AML-193 (cell line): ENCODE data around the gene HIVEP2.
A peak's percentile ranks its signal among the peaks of the same experiment; 100 is the strongest.

Experiments used
- DNase-seq, 2 experiments: peaks; one replicate each; lab custom pipeline; 2025; lab: John Stamatoyannopoulos, UW

The HIVEP2 gene

DNA sequence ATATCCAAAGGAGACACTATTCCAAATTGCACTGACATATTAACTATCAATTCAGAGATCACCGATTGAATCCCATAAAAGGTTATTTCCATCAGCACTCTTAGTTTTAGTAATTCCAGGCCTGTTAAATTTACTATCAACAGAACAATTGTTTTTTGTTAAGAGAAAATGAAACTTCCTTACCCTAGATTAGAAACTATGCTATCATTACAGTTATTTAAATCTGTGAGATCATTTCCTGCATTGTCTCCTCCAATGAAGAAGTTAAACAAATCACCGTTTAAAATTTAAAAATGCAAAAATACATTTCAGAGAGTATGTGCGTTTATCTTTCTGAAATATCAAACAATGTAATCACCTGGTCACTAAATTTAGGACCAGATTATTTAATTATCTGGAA lies 57.5 kb downstream of the HIVEP2 start:
- DNase-seq, result no peak

DNA sequence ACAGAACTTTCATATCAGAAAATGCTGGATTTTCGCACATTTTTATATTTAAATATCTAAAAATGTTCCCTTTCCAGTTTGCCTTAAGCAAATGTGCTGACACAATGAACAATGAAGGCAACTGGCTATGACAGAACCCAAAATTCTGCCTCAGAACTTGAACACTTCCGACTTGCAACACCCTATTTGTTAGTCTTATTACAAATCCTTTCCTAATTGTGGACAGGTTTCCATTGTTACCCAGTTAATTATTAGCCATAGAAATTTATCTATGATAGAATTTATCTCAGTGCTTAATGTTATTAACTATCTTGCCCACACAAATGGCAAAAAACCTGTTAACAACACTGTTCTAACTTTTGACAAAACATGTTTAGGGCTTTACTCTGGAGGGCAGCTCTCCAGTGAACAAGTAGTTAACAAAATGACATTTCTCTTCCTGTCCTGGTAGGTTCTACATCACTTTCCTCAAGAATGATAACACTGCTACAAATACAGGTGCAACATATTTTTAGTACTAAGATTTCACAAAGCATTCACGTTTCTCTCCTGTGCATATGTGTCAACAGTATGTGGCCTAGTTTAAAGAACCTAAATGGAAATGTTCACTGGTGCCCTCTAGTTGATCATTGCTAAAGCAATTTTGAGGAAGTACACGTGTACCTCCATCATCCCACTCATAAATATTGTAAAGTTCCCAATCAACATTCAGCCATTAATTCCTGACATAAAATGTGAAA lies 58.4 kb downstream of the HIVEP2 start:
- peak; percentile 59 to 72 for DNase-seq

DNA sequence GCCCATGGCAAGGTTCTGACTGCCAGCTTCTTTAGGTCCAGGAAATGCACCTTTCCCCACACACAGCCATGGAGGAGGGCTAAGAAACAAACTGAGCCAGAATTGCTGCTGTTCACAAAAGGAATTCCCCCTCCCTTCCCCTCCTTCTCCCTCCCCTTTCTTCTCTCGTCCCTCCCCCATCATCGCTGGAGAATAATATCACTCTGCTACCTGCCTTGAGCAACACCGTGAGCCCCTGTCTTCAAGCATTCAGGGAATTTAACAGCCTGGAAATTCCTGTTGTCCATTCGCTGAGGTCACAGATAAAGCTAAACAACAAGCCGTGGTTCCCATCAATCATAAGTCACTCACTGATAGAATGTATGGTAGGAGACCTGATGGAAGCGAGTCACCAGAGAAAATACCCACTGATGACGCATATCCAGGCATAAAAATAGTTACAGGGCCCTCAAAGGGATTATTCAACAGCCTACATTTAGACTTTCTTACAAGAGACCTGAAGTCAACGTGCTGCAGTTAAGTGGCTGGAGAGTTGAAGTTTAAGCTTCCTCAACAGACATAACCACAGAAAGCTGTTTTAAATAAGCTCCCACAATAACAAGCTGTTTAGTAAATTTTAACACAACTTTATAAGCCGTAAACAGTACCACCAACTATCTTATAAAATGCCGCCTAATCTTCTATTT lies 59.7 kb downstream of the HIVEP2 start:
- no peak for DNase-seq

DNA sequence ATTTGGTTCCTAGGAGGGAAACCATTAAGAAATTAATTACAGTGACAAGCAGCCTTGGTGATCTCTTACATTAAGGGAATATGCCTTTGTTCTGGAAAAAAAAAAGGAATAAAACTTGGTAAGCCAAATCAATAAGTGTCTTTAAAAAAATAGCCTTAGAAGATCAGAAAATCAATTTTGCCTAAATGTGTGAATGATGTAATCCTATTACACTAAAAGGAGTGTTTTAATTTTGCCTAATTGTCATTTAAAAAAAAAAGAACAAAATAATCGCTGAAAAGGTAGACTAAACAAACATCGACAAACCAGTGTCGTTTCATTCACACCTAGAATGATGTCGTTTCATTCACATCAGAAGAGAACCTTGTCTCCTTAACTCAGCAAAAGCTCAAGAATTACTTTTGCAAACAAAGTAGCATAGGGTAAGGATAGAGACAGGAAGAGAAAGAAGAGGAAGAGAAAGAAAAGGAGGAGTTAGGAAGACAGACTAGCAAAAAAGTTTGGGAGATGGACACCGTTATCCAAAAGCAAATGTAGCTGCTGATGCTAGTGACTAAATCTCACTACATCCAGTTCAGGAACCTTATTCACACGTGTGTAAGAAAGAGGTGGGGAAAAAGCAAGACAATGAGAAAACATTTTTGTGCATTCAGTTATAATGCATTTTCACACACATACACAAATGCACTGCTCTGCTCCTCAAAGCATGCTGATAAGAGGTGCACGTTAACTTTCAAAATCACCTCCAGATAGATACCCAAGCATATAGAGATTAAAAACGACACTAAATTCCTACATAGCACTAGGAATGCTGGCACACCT lies 60.6 kb downstream of the HIVEP2 start:
- DNase-seq, result no peak

DNA sequence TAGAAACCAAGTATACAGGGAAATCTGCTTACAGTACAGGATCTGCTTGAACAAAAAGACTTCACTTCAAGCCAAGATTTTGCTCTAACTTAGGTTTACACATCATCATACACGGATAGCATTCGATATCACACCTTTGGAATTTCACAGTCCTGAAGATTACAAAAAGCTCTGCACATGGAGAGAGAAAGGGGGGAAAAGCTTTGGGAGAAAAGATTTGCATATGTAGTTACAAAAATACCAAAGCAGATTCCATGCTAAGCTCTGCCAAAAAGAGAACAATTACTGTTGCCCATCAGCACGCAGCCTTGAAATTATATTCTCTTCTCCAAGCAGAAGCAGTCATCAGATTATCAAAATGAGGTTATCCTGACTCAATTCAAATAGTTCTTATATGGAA lies 62.0 kb downstream of the HIVEP2 start:
- no peak for DNase-seq

DNA sequence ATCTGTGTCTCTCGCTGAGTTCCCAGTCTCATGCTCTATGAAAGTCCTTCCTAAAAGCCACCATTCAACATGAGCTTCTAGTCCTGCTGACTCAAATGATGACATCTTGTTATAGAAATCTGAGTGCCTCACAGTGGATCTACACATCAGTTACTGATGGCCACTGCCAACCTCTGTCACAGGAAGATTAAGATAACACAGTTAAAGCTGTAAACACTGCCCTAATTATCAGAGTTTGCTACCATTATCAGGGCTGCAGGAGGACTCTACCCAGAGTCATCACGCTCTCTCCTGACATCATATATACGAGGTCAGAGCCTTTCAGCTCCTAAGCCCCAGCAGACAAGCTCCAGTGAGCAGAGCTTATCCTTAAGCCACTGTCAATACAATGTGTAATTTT lies 63.2 kb downstream of the HIVEP2 start:
- DNase-seq, result no peak

DNA sequence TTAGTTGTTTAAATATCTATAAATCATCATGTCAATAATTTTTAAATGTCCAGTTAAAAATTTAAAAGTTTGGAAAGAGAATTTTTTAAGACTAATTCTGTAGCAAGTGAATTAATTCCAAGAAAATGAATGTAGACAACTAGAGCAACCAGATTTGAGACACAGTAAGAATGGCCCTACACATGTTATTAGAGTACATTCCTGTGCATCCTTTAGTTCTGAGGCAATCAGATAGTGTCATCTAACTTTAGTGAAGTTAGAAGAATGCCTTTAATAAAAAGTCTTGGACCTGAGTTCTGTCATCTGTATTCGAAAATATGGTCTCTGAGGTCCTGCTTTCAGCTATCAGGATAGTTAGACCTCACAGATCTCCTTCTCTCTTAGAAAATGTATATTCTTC lies 63.7 kb downstream of the HIVEP2 start:
- DNase-seq, result no peak

DNA sequence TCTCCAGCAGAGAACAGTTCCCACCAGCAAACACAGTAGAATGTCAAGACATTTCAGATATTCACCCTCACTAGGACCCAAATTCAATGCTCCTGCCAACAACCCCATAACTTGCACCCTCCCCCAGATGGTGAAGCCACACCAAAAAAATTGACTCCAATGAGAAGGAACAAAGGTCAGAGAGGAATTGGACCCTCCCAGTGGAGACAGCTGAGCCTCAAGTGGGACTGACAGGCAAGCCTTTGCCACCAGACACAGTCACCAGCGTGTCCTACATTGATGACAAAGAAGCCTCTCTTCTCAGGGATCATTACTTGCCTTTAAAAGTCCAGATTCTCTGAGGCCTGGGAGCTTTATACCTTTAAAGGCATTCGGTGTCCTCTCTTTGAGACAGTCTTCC lies 64.8 kb downstream of the HIVEP2 start:
- DNase-seq, result no peak

DNA sequence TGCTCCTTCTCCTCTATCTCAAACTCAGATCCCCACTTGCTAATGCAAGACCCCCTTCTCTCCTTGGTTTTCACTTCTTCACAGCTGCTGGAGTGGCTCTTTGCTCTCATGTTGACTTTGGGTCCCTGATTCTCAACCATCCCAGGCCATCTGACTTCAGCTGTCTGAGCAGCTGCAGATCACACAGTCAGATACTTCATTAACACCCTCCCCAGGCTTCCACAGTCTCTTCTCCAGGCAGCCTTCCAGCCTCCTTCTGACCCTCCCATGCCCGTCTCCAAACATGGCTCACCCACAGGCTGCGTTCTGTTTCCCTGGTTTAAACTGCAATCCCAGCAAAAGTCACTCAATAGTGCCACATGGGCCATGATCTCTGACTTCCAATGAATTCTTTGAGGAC lies 65.4 kb downstream of the HIVEP2 start:
- no peak for DNase-seq

DNA sequence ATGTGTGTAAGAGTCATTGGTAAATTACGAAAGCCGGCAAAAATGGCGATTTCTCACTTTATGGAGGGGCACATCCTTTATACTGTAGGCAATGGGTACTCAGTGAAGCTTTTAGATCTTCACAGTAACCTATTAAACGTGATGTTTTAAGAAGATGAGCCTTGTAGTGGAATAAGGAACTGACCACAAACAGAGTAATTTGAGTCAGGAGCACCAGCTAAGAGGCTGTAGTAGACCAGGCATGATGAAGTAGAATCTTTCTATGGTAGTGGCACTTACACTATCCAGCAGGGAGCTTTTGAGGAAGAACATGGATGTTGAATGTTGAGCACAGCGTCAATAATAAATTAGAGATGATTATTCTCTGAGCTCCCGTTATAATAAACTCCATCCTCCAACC lies 65.9 kb downstream of the HIVEP2 start:
- no peak for DNase-seq

DNA sequence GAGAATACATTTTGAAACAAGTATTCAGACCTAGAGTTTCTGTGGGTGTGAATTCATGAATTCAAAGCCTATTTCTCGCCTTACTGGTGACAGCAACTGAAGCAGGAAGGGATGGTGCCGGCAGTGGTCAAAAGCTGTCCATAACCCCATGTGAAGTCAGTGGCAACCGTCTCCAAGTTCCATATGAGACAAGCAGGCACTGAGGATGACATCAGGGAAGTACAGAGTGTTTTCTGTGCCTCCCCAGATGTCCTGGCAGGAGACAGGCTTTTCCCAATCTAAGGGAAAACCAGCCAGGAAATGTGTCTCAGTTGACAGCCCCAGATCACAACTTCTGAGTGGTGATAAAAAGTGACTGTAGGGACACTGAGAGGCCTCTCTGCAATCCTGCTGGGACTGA lies 66.6 kb downstream of the HIVEP2 start:
- no peak for DNase-seq

DNA sequence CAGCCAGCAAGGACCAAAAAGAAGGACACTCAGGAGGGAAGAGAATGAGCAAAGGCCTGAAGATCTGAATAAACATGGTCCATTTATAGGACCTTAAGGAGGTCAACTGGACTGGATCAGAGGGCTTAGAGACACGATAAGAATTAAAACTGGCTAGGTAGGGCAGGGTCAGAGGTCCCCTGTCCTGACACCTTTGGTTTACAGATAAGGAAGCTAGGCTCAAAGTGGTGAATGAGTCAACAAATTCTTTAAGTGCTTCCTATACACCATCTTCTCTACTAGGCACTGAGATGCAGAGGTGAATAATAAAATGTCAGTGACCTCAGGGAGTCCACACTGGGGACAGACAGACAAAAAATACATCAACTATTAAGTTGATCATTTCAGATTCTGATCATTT lies 70.3 kb downstream of the HIVEP2 start:
- DNase-seq, result no peak

DNA sequence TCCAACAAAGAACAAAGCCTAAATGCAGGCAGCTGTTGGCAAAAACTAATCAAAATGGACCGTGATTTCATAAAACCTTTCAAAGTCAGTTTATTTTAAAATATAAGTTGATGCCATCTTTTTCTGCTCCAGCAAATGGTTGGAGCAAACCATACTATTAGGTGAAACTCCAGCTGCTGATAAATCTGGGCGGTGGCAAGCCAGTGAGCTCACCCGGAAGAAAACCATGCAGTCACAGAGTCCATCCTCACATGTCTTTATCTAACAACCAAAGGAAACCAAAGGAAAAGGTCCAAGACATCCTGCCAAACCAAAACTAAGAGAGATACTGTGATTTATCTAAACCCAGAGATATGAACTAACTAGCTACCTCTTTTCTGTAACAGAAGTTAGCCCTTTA lies 72.6 kb downstream of the HIVEP2 start:
- DNase-seq, result no peak

DNA sequence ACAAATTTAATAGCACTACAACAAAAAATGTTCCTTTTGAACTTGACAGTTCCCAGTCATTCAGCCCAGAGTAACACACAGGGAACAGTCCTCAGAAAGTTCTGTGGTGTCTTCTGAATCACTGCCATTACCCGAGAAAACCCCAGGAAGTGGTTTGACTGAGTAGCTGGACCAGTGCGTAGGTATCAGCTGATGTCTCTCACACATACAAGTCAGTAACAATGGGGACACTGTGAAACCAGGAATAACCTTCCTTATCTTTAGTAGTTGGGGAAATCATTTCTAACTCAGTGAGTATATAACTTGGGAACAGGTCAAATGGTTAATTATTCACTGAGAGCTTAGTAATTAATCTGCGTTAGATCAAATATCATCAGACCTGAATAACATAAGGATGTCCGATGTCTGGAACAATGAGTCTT lies 73.1 kb downstream of the HIVEP2 start:
- no peak for DNase-seq

DNA sequence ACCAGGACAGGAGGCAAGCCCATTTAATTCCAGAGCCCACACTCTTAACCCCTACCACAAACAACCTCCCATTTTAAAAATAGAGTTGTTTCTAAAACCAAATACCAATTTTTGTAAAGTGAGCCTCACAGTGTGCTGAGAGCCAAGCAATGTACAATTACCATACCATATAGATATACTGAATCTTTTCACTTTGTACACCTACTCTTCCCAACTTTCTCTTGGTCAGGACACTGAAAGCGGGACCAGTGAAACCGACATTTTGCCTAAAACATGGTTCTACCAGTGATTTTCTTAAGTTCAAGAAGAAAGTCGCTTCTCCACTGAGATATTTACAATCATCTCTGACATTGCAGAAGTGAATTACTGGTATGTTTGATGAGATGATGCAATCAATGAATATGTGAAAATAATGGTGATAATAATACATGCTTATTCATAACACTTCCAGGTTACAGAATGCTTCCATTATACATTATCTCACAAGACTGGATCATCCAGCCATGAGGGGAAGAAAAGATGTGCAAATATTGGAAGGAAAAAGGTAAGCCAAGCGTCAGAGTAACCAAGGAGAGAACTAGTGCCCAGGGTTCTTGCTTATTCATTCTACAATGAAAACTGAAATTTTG lies 74.1 kb downstream of the HIVEP2 start:
- no peak for DNase-seq

DNA sequence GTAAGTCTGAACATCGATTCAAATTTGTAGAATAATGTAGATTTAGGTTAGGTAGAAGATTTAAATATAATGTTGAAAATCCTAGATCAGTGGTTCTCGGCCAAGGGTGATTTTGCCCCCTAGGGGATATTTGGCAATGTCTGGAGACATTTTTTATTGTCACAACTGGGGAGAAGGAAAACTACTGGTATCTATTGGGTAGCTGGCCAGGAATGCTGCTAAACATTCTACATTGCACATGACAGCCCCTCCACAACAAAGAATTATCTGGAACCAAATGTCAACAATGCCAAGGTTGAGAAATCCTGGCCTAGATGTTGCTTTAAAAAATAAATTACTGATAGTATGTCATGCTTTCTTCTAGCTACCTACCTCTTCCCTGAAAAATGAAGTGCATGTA lies 76.1 kb downstream of the HIVEP2 start:
- no peak for DNase-seq

DNA sequence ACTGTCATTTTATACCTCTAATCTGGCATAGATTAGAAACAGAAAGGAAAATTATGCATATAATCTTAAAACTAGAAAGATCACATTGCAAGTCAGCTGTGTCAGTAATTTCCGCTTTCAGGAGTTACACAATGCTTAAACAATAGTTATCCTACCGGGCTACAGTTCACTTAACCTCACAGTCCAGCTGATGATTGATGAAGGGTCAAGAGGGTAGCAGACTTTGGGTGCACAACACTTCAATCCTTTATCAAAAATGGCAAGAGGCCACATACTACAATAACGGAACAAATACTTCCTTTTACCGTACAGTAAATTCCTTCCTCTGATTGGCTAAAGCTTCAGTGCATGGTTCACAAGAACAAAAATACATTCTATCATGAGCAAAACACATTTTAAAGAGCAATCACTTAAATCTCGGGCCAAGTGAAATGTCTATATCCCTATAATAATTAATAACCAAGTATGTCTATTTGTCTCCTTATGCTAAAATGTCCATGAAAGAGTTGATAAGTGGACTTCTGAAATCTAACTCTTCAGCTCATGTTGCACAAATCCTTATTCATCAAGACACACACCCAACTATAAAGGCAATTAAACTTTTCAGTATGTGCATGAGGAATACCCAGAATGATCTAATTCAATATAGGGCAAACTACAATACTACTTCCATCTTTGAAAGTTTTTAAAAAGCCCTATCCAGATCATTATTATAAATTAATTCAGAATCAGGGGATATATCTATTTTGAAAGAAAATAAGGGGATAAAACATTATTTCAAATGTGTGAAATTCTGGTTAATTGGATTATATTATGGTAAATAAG lies 76.8 kb downstream of the HIVEP2 start:
- no peak for DNase-seq

DNA sequence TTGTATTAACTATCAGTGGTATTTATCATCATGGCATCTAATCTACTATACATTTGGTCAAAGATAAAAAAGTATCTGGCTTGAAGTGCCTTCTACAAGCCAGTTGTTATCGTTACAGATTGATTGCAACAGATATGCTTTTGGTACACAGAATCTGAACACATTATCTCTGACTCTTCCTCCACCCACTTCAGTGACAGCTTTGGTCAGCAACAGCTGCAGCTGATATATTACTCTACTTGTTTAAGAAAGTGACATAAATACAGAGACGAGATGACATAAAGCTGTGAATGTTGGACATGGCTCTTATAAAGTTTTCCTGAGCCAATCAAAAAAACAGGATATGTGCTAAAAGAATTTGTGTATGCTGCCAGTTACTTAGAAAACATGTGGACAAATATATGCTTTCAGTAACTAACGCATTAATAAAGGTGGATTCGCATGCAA lies 77.6 kb downstream of the HIVEP2 start:
- DNase-seq, result no peak

DNA sequence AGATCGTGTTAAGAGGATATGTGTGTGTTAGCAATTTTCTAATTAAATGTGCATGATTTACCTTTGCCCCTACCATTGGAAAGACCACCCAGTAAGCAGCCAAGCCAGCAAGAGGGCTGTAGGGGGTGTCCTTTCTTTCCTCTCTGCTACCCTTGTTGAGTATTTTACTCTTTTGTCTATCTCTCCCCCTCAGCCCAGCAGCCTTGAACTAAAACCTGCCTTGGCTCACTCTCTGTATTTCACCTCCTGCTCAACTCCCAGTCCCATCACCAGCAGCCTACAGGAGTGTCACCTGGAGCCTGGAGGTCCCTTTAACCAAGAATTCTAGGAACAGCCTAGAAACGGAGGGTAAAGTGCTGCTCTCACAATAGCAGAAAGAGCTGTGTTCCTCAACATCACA lies 81.0 kb downstream of the HIVEP2 start:
- DNase-seq, result no peak

DNA sequence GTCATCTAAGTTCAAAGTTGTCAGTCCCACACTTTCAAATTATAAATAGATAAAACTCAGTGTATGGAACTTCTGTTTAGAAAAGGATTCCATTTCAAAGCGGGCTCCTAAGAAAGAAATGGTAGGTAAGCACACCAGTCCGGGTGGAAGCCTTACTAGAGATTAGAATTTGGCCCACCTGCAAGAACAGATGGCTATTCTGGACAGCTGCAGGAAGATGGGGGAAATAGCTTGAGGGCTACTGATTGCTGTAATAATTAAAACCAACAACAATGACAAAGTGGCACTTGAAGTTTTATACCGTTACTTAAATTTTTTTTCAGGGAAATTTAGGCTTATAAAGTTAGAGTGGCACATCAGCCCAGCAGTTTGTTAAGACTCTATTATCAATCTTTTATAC lies 83.3 kb downstream of the HIVEP2 start:
- DNase-seq, result no peak

DNA sequence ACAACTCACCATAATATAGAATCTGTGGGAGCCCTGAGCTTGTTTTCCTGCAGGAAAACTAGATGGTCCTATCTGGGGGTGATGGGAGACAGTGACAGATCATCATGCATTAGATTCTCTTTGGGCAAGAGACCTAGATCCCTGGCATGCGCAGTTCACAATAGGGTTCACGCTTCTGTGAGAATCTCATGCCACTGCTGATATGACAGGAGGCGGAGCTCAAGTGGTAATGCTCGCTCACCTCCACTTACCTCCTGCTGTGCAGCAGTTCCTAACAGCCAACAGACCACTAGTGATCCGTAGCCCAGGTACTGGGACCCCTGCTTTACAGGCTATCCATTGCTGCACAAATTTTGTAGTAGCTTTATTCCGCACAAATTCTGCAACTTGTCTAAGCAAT lies 84.5 kb downstream of the HIVEP2 start:
- no peak for DNase-seq
